NCI-H1048 (cell line): ENCODE measurements around the gene MTA1.

ENCODE experiments used
- DNase-seq: peaks from one replicate; lab custom pipeline; 2025; lab: John Stamatoyannopoulos, UW

MTA1 gene

DNA sequence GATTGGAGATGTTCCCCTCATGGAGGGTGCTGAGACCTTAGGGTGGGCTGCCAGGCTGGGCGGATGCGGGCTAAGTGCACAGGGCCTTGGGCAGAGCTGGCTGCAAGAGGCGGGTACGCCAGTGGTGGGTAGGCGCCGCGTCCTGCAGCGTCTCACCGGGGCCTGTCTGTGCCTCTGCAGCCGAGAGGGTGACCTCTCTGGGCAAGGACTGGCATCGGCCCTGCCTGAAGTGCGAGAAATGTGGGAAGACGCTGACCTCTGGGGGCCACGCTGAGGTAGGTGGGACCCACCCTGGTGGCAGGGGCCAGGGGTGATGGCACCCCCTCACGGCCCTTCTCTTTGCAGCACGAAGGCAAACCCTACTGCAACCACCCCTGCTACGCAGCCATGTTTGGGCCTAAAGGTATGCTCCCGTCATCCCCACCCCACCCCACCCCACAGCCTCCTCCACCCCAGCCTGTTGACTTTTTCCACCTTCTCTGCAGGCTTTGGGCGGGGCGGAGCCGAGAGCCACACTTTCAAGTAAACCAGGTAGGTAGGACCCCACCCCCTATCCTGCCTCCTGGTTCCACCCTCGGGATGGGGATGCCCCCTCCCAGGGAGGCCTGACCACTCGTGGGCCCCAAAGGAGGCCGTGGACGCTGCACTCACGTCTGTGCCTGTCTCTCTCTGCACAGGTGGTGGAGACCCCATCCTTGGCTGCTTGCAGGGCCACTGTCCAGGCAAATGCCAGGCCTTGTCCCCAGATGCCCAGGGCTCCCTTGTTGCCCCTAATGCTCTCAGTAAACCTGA is 68.6 kb downstream of the MTA1 start:
- no peak for DNase-seq

DNA sequence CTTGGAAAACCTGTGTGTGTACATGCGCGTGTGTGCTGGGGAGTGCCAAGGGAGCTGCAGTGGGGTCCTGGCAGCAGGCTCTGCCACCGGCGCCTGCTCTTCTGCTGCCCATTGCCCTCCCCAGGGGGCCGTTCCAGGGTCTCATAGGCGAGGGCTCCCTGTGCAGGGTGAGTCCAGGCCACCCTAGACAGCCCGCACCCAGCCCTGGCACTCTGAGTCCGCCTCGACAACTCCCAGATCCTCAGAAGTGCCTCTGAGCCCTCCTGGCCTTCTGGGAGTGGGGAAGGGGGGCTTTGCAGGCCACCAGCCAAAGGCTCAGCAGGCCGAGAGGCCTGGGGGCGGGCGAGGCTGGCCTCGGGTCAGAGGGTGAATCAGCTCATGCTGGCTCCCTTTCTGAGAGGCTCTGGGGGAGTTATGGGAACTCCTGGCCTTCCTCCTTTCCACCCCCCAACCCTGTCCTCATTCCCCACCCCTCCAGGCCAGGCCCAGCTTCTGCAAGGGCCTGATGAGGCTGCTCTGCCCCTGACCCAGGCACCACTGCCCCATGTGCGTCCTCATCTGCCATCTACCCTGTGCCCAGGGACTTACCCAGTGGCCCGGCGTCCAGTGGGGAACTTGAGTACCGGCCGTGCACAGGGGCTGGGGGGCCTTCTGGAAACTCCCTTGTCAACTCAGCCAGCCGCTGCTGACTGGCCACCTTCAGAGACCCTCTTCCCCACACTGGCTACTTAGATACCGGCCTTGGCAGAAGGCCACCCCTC is 69.3 kb downstream of the MTA1 start:
- no peak for DNase-seq

GRCh38 chr14:105489542-105490266 is 70.1 kb downstream of the MTA1 start:
- peak; percentile 57 for DNase-seq

GRCh38 chr14:105490267-105490571 is 70.6 kb downstream of the MTA1 start:
- DNase-seq: no peak

GRCh38 chr14:105490572-105491365 is 71.1 kb downstream of the MTA1 start, which contains the start of gene TEDC1:
TSS of gene TEDC1 (plus strand) at chr14:105491246. CDS start at chr14:105491376, 130 bp downstream.
- DNase-seq: peak; percentile 98

DNA sequence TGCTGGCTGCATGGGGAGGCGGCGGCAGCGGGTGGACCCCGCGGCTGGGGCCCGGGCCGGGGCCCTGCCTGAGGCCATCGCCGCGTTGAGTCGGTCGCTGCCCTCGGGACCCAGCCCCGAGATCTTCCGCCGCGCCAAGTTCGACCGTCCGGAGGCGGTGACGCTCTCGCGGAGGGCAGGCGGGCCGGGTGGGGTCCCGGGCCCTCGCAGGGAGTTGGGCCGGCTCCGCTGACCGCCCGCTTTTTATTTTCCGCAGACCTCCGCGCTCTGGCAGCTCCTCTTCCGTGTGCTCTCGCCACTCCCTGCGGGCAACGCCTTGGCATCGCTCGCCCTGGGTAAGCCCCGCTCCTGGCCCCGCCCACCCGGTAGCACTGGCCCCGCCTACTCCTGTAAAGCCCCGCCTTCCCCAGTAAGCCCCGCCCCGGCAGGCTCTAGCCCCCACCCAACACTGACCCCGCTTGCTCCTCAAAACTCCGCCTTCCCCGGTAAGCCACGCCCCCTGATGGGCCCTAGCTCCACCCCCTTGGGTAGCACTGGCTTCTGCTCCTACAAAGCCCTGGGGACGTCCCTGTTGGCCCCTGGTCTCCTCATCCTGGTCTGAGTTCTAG is 71.8 kb downstream of the MTA1 start:
- DNase-seq: peak; percentile 44

DNA sequence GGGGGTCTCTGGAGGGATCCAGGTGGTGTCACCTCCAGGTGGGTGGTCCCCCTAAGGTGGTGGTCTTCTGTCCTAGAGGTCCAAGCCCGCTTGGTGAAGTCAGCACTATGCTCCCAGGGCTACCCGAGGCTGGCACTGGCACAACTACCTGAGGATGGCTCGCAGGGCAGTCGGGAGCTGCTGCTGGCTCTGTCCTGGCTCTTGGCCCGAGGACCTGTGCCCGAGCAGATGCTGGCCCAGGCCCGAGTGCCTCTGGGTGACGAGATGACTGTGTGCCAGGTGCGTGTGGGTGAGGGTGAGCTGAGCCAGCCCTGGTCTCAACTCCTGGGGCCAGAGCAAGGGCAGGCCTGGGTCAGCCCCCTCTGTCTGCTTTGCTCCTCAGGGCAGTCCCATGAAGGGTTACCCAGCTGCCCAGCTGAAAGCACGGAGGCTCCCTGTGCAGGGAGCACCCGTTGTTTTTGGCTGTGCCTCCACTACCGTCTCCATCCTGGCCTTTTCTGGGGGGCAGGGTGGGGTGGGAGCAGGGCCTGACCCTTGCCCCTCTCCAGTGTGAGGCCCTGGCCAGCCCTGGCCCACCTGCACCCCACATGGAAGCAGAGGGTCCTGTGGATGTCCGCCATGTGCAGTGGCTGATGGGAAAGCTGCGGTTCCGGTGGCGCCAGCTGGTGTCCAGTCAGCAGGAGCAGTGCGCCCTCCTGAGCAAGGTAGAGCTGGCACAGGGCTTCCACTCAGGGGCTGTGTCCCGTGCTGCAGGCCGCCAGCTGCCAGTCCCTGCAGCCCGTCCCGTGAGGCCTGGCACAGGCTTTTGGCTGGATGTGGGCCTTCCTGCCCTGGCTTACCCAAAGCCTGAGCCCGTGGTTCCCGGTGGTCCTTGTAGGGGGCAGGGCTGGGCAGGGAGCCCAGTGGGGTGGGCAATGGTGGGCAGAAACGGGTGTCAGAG is 72.7 kb downstream of the MTA1 start:
- DNase-seq: no peak

DNA sequence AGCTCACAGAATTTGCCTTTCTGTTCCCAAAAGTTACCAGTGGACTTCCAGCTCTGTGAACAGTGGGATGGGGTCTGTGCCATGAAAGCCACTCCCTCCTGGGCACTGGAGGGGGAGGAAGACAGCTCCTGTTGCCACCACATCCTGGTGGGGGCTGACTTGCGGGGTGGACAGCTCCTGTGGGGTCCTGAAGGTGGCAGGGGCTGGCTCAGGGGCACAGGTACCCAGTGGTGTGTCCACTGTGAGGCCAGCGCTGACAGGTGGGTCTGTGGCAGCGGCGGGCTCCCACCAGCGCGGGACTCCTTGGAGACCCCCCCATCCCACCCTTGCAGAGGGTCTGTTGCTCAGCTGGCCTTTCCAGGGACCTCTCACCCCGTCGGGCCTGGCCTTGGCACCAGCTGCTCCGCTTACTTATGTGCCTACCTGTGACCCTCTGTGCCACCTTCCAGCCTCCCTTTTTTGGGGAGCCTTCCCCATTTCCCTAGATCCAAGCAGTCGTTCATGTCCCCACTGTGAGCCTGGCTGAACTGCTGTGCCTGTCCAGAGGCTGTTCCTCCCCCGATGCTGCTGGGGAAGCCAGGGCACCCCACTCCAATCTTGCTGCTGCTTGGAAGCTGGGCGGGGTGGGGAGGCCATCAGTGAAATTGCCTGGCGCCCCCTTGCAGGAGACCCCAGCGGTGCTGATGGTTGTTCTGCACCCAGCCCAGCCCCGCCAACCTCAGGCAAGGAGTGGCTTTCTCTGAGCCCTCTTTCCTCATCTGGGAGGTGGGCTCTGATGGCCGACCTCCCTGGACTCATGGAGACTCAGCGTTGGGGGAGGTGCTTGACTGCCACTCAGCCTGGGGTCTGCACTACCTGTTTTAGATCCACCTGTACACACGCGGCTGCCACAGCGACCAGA is 73.6 kb downstream of the MTA1 start:
- no peak for DNase-seq

DNA sequence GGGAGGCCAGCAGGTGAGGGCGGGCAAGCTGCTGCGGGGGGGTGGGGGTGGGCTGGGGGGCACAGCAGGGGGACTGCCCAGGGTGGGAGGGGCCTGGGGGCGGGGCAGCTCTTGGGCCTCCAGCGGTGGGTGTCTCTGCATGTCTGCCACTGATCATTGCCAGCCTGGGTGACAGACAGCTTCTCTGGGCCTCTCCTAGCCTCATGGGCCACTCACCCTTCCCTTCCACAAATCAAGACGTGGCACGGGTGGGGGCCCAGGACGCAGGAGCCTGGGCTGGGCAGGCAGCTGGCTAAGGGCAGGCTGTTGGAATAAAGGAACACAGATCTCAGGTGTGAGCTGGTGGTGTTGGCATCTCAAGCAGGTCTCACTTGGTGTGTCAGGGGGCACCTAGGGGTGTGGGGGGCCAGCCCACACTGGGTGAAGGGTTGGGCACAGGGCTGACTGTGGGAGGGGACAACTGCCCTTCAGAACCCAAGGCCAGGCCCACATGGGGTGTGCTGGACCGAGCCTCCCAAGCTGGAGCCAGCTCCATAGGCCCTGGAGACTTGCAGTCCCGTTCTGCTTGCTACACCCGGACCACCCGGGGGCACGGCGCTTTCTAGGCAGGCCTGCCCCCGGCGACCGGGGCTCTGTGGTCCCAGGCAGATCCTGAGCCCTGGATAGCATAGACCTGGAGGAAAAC is 74.4 kb downstream of the MTA1 start:
- no peak for DNase-seq

DNA sequence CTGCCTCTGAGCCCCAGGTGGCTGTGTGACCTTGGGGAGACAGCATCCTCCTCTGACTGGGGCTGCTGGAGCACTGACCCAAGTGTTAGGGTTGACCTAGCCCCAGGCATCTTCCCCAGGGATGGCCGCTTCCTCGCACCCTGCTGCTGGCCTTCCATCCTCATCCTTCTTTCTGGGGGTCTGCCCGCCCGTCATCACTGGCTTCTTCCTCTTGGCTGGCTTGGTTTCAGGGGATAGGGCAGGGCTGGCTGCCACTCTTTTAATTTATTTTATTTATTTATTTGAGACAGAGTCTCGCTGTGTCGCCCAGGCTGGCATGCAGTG is 74.9 kb downstream of the MTA1 start:
- DNase-seq: no peak

DNA sequence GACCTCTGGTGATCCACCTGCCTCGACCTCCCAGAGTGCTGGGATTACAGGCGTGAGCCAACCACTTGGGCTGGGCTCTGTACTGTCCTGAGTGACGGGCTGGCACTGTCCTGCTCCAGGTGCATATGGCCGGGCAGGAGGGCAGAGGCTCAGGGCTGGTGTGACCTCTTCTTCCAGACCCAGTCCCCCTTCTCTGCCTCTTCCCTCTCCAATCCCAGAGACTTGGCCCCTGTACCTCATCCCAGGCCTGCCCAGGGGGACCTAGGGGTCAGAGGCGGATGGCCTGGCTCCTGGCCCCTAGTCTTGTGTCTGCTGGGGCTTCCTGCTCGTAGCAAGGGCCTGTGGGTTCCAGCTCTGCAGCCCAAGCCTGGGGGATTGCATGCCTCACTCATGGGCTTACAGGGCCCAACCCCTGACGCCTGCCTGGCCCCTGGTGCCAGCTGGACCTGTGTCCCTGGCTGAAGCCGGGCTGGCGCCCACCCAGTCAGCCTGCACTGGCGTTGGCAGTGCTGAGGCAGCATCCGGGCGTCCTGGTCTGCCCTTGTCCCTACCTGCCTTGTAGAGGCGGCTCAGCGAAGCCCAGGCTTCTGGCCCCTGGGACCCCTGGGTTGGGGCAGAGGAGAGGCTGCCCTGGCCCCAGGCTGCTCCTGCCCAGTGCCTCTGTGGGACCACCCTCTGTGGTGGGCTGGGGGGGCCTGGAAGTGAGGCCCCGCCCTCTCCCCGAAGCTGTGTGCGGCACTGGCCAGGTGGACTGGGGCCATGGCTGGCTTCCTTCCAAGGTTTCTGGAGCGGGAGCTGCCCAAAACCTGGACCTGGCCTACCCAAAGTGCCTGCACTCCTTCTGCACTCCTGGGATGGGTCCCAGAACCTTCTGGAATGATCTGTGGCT is 75.7 kb downstream of the MTA1 start:
- DNase-seq: no peak

- no peak for DNase-seq
Observed at GRCh38 chr14:105495990-105496830, 76.6 kb downstream of the MTA1 start.

- no peak for DNase-seq
Observed at GRCh38 chr14:105496831-105497591, 77.4 kb downstream of the MTA1 start.

GRCh38 chr14:105497671-105498429 is 78.2 kb downstream of the MTA1 start:
- no peak for DNase-seq
